Naive thymus-derived CD4-positive, alpha-beta T cell (primary cell): ENCODE data around the gene GLYAT. TPM values are rescaled to one million over a fixed set of nuclear protein-coding genes. Genes with fewer than 3 reads are reported as not detected.

Experiments used
- polyA plus RNA-seq, 2 donors: library from polyadenylated mRNA; unstranded; fragments of 300-500 nt; fragmentation: Illumina TruSeq; gene quantifications; one replicate each; pipeline ENCODE4 v1.2.3, GENCODE V29; 2021
- total RNA-seq, 6 experiments: library from RNA in 5 of 6; stranded (reverse) in 5 of 6; gene quantifications; 1 replicate in 5 of 6; 2 replicates in 1 of 6; pipeline ENCODE4 v1.2.3 and lab custom pipeline; 2021 to 2026

GLYAT gene
- total and polyA plus RNA-seq, 7 experiments from 2014 or later = not detected

Other genes with a start within 250 kb of the GLYAT start
- gene OR5B21, start 223.8 kb downstream of the GLYAT start, total RNA-seq = 1 to 10 TPM in 3 of 5 experiments, not detected in 2; 1.1 to 2.1 (median 1.9) TPM
- gene OR5B21, start 223.8 kb downstream of the GLYAT start, polyA plus RNA-seq = not detected
- gene LPXN, start 156.1 kb downstream of the GLYAT start, total RNA-seq = 100 to 1,000 TPM in 3 of 5 experiments, 10 to 100 TPM in 2; 58.2 to 147 (median 142) TPM
- gene LPXN, start 156.1 kb downstream of the GLYAT start, polyA plus RNA-seq = 100 to 1,000 TPM; 169 to 215 TPM
- 10 to 100 TPM; 36.9 to 53.8 (median 40.9) TPM for gene ZFP91, start 152.9 kb downstream of the GLYAT start, total RNA-seq
- 1 to 10 TPM; 6.5 to 7.2 TPM for gene ZFP91, start 152.9 kb downstream of the GLYAT start, polyA plus RNA-seq
- gene CNTF, start 109.3 kb downstream of the GLYAT start, total RNA-seq = 1 to 10 TPM; 2.9 to 4.9 (median 4.0) TPM
- under 1 TPM in 1 of 2 donors, not detected in 1; 0.10 TPM for gene CNTF, start 109.3 kb downstream of the GLYAT start, polyA plus RNA-seq
- gene GLYATL2, start 112.8 kb upstream of the GLYAT start, total RNA-seq = not detected
- gene GLYATL2, start 112.8 kb upstream of the GLYAT start, polyA plus RNA-seq = not detected
- gene GLYATL1, start 207.5 kb upstream of the GLYAT start, total RNA-seq = not detected
- under 1 TPM in 1 of 2 donors, not detected in 1; 0.39 TPM for gene GLYATL1, start 207.5 kb upstream of the GLYAT start, polyA plus RNA-seq